GM12878 (cell line): ENCODE results near the gene MRPL22. TPM values are rescaled to one million over a fixed set of nuclear protein-coding genes. Genes with fewer than 3 reads are reported as not detected.

Experiments
- ATAC-seq: fragments of 200-7000 bp; cut with Tn5 transposase; 3 replicates; pipeline ENCODE4 v1.9.1; 2020; ENCODE audit warnings: mild to moderate bottlenecking, moderate library complexity
- BruUV-seq: library from RNA; stranded (reverse); fragments of 400-500 nt; replicated peaks from 2 replicates; lab custom pipeline; 2021; lab: Mats Ljungman, UMichigan
- CTCF ChIA-PET: fragments of 300-600 bp; sonication (Branson Sonifier 250); formaldehyde crosslinking; extraction: SDS; loops from one replicate; lab custom pipeline; 2021; ENCODE audit warnings: inconsistent platforms; lab: Yijun Ruan, JAX
- POLR2A ChIA-PET: fragments of 350-600 bp; formaldehyde crosslinking; extraction: SDS; loops from one replicate; lab custom pipeline; 2021; ENCODE audit warnings: inconsistent platforms; lab: Charles Lee
- RAD21 ChIA-PET: fragments of 300-600 bp; sonication (Branson Sonifier 250); formaldehyde crosslinking; loops from one replicate; lab custom pipeline; 2023; ENCODE audit warnings: antibody characterized with exemption; ENCODE audit not compliant: unreplicated experiment; lab: Charles Lee
- SMC1A ChIA-PET: fragments of 300-600 bp; sonication (Branson Sonifier 250); formaldehyde crosslinking; loops from one replicate; lab custom pipeline; 2023; ENCODE audit not compliant: unreplicated experiment, uncharacterized antibody; lab: Charles Lee
- DNase-seq: peaks from one replicate; pipeline ENCODE4 v3.0.0-alpha.2; 2011; ENCODE audit warnings: low read depth, low spot score
- FAIRE-seq: peaks from 3 replicates; lab custom pipeline; 2011; peaks lifted over from hg19 to GRCh38; lab: Jason Lieb, UNC
- H2AFZ ChIP-seq: 2 replicates; pipeline ENCODE4 v1.6.0; 2011; ENCODE audit warnings: low read depth, low read length, control low read depth; ENCODE audit not compliant: control insufficient read depth
- H3K27ac ChIP-seq: 2 replicates; pipeline ENCODE4 v1.5.1; 2011; ENCODE audit warnings: control low read depth; ENCODE audit not compliant: control insufficient read depth, insufficient read depth
- H3K27me3 ChIP-seq, 2 experiments: replicated peaks in 1 of 2; 2 replicates each; pipeline versions ENCODE4 v1.6.0 to v1.6.1; 2011; ENCODE audit warnings: low read length in 1 of 2; ENCODE audit not compliant: control insufficient read depth in 2 of 2, insufficient read depth in 2 of 2
- H3K36me3 ChIP-seq, 2 experiments: 2 replicates each; pipeline ENCODE4 v1.5.1; 2011; ENCODE audit warnings: low read length in 1 of 2; ENCODE audit not compliant: control insufficient read depth in 2 of 2, insufficient read depth in 2 of 2
- H3K4me1 ChIP-seq: 2 replicates; pipeline ENCODE4 v1.6.1; 2011; ENCODE audit warnings: mild to moderate bottlenecking, low read length, moderate library complexity, mixed read lengths; ENCODE audit not compliant: control insufficient read depth, insufficient read depth
- H3K4me2 ChIP-seq: 2 replicates; pipeline ENCODE4 v1.6.0; 2011; ENCODE audit warnings: control low read depth; ENCODE audit not compliant: control insufficient read depth, insufficient read depth
- H3K4me3 ChIP-seq: fragments of 200-600 bp; sonication (generic); 2 replicates; pipeline ENCODE4 v1.5.1; 2016
- H3K79me2 ChIP-seq: 2 replicates; pipeline ENCODE4 v1.6.0; 2011; ENCODE audit warnings: low read length; ENCODE audit not compliant: control insufficient read depth, insufficient read depth
- H3K9ac ChIP-seq: 2 replicates; pipeline ENCODE4 v1.8.0; 2011; ENCODE audit warnings: low read length, control low read depth, mixed read lengths; ENCODE audit not compliant: control insufficient read depth, insufficient read depth
- H3K9me3 ChIP-seq: replicated peaks from 3 replicates; pipeline ENCODE4 v1.5.1; 2011; ENCODE audit warnings: mild to moderate bottlenecking, low read length; ENCODE audit not compliant: control insufficient read depth, insufficient read depth
- H4K20me1 ChIP-seq: 2 replicates; pipeline ENCODE4 v1.6.0; 2011; ENCODE audit not compliant: control insufficient read depth, insufficient read depth
- BCL11A ChIP-seq: IDR thresholded peaks from 2 replicates; pipeline ENCODE4 v1.6.1; 2011; ENCODE audit warnings: low read depth, low read length
- CBX5 ChIP-seq: sonication (generic); IDR thresholded peaks from 2 replicates; pipeline ENCODE4 v1.6.1; 2016; ENCODE audit warnings: low read depth, moderate library complexity, mild to moderate bottlenecking, inconsistent platforms
- PML ChIP-seq: IDR thresholded peaks from 2 replicates; pipeline ENCODE4 v1.6.1; 2012; ENCODE audit warnings: low read length, inconsistent platforms
- SP1 ChIP-seq: IDR thresholded peaks from one replicate; pipeline ENCODE4 v1.6.1; 2011; ENCODE audit warnings: low read depth, low read length
- WGBS: methylation state at CpG from one replicate; pipeline ENCODE4 v1.1.6; 2016; ENCODE audit warnings: low lambda C conversion rate; ENCODE audit not compliant: insufficient replicate concordance, insufficient coverage; ENCODE audit errors: missing lambda C conversion rate; 5-methylcytosine and 5-hydroxymethylcytosine counted together
- in situ Hi-C: fragments of 300-500 bp; cut with MboI; formaldehyde crosslinking; loops from 9 replicates; pipeline ENCODE4 v1.14.3; 2018; ENCODE audit warnings: mixed read lengths
- intact Hi-C: fragments of 100-400 bp; cut with micrococcal nuclease; formaldehyde crosslinking; loops from one replicate; pipeline ENCODE4 v1.14.2; 2022; ENCODE audit not compliant: unreplicated experiment
- polyA plus RNA-seq, 11 experiments: library from polyadenylated mRNA; depleted of rRNA in 4 of 11; unstranded in 6 of 11; stranded (reverse) in 5 of 11; fragments of >200 nt; fragmentation: Nextera tagmentation in 4 of 11; fragmentation: Illumina TruSeq in 1 of 11; extraction: Ambion mirVana in 4 of 11; extraction: Trizol in 1 of 11; gene quantifications; 1 replicate in 1 of 11; 2 replicates in 10 of 11; pipeline versions ENCODE4 v1.2.1 to v1.2.3, GENCODE V29; 2011 to 2016; ENCODE audit warnings: inconsistent platforms in 2 of 11, missing spikeins in 2 of 11, low read depth in 1 of 11
- total RNA-seq, 4 experiments: library from RNA; depleted of rRNA in 3 of 4; stranded (reverse); fragments of >200 nt in 3 of 4; fragmentation: Illumina TruSeq in 1 of 4; extraction: Trizol in 1 of 4; gene quantifications; 2 replicates each; pipeline versions ENCODE4 v1.2.1 to v1.2.3, GENCODE V29; 2013 to 2021
- TF ChIP-seq, protein P1 (sequence below): fragments of 450-650 bp; formaldehyde crosslinking; IDR thresholded peaks from 2 replicates; pipeline ENCODE4 v1.4.0; 2020; ENCODE audit warnings: mild to moderate bottlenecking, moderate library complexity

The MRPL22 gene
- total and polyA plus RNA-seq, 10 of the 15 experiments (the other 5 are each of a cell fraction or from before 2014, with no cell fraction given), result 29.7 to 318 (median 93.4) TPM

DNA sequence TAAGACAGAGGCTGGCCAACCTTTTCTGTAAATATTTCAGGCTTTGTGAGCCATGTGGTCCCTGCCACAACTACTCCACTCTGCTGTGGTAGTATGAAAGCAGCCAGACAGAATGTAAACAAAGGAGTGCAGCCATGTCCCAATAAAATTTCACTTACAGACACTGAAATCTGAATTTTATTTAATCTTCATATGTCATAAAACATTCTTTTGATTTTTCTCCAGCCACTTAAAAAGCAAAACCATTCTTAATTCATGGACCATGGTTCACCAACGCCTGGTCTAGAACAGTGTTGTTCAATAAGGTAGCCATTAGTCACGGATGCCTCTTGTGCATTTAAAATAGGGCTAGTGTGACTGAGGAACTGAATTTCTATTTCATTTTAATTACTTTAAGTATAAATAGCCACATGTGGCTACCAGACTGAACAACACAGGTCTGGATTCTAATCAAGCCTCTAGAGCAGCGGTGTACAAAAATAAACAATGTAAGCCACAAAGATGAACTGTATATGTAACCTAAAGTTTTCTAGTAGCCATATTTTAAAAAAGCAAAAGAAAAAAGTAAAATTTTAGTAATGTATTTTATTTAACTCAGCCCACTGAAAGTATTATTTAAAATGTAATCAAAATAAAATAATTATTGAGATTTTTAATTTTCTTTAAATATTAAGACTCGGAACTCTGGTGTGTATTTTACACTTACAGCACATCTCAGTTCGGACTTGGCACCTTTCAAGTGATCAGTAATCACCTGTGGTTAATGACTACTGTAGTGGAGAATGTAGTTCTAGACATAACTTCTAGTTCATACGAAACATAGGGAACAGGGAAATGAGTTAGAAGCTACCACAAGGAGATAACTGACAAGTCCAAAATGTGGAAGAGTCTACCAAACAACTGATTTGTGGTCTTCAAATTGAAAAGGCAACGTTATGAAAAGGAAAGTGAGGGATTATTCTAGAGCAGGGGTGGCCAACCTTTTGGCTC lies 17.1 kb upstream of the MRPL22 start:
- Histone ChIP-seq H3K9me3 (no peaks in the 10 kb centered on the region), H3K4me2 (no peak overlapping the region), H3K27ac (no peak overlapping the region), H3K27me3 (no peaks in the 10 kb centered on the region), H3K4me1 (no peaks in the 10 kb centered on the region), H3K4me3 (no peak overlapping the region), H2AFZ (no peak overlapping the region), H3K36me3 (peaks cover 9 to 17% of the 10 kb centered on the region in 2 experiments; a peak in 3 of 4 replicates), H3K9ac (no peak overlapping the region), H3K79me2 (no peaks in the 10 kb centered on the region), H4K20me1 (no peaks in the 10 kb centered on the region)
- RAD21 ChIA-PET, result interaction anchor here (1.1 kb wide), 1 partner anchor 273 kb away, joined by 3 read pairs; no protein-coding TSS in a partner anchor
- CTCF ChIA-PET, result no interaction called here
- SMC1A ChIA-PET, result no interaction called here
- DNase-seq (no peak), FAIRE-seq (no peak), ATAC-seq (no peak)
- no TSS peak for BruUV-seq
- POLR2A ChIA-PET, result no interaction called here
- intact Hi-C loops, result no loop called here
- in situ Hi-C loops, result no loop called here
- TF ChIP-seq BCL11A (no peak), CBX5 (no peak), PML (no peak), SP1 (no peak)
- TF ChIP-seq, protein P1, sequence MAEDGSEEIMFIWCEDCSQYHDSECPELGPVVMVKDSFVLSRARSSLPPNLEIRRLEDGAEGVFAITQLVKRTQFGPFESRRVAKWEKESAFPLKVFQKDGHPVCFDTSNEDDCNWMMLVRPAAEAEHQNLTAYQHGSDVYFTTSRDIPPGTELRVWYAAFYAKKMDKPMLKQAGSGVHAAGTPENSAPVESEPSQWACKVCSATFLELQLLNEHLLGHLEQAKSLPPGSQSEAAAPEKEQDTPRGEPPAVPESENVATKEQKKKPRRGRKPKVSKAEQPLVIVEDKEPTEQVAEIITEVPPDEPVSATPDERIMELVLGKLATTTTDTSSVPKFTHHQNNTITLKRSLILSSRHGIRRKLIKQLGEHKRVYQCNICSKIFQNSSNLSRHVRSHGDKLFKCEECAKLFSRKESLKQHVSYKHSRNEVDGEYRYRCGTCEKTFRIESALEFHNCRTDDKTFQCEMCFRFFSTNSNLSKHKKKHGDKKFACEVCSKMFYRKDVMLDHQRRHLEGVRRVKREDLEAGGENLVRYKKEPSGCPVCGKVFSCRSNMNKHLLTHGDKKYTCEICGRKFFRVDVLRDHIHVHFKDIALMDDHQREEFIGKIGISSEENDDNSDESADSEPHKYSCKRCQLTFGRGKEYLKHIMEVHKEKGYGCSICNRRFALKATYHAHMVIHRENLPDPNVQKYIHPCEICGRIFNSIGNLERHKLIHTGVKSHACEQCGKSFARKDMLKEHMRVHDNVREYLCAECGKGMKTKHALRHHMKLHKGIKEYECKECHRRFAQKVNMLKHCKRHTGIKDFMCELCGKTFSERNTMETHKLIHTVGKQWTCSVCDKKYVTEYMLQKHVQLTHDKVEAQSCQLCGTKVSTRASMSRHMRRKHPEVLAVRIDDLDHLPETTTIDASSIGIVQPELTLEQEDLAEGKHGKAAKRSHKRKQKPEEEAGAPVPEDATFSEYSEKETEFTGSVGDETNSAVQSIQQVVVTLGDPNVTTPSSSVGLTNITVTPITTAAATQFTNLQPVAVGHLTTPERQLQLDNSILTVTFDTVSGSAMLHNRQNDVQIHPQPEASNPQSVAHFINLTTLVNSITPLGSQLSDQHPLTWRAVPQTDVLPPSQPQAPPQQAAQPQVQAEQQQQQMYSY (CRISPR knock-in tag), result no peak
- WGBS, result 96% methylated on average over 7 of the region's 7 CpGs
